Stimulated activated CD4-positive, alpha-beta T cell treated with anti-CD3 and anti-CD28 coated beads, Interleukin-1b, Interleukin-23, amount 100 ng/mL, for 24 hours (primary cell): ENCODE results near the gene MAST3.
"Not testable (repeated sequence)": the region's sequence is repeated elsewhere in the genome, so short reads cannot be mapped to it uniquely, and the experiment has no call there.

Experiments
- DNase-seq, 4 experiments: peaks; one replicate each; pipeline ENCODE4 v3.0.0-alpha.2; 2020; ENCODE audit warnings: low read depth in 4 of 4, low spot score in 1 of 4

MAST3 gene

DNA sequence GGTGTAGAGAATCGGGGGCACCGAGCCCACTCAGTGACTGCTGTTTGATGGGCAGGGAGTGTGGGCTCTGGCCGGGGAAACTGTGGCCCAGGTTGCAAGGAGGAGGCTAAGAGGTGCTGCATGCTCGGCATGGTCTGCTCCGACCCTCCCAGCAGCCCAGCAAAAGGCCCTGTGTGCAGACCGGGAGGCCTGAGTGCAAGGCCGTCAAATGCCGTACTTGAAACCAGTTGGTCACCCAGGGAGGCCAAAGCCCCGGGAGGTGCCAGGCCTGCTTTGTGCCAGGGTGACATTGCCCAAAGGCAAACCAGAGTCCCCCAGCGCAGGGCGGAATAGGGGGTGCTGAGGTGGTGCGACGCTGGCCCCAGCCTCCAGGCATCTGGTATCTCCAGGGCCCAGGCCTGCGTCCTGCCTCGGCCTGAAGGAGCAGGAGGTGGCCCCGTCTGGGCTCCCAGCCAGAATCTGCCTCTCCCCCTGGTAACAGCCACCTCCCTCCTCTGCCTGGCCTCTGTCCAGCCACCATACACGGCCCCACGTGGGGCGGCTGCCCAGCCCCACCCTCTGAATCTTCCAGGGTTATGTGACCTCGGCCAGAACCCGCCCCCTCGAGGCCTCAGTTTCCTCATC is 59.4 kb downstream of the MAST3 start:
- no peak for DNase-seq

DNA sequence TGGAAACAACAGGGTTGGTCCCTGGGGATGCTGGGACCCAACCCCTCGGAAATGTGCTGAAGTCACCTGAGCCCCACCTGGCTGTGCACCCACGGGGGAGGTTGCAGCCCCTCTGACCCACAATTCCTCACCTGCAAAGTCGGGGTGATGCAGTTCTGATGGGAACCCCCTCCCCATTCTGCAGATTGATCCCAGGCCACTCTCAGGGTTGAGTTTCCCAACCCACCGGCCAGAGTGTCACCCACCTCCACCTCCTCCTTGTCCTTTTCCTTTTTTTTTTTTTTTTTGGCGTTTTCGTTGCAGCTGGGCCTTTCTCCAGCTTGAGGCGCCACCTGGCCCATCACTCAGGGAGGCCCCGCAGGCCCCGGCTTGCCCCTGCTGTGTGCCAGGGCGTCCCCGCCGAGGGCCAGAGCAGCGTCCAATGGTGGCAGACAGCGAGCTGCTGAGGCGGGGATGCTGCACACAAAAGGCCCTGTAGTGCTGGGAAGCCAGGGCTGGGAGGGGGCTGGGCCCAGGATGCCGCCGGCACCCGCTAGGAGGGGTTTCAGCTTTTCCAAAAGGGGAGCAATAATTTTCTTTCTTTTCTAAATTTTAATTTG is 60.0 kb downstream of the MAST3 start:
- no peak for DNase-seq

DNA sequence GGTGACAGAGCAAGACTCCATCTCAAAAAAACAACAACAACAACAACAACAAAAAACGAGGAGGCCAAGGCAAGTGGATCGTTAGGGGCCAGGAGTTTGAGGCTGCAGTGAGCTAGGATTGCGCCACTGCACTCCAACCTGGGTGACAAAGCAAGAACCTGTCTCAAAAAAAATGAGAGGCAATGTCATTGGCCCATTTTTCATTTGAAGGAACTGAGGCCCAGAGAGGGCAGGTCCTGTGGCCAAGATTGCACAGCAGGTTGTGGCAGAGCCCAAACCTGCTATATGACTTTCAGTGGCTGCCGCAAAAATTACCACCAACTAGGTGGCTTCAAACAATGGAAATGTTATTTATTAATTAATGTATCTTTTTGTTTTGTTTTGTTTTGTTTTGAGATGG is 60.9 kb downstream of the MAST3 start:
- DNase-seq = no peak

DNA sequence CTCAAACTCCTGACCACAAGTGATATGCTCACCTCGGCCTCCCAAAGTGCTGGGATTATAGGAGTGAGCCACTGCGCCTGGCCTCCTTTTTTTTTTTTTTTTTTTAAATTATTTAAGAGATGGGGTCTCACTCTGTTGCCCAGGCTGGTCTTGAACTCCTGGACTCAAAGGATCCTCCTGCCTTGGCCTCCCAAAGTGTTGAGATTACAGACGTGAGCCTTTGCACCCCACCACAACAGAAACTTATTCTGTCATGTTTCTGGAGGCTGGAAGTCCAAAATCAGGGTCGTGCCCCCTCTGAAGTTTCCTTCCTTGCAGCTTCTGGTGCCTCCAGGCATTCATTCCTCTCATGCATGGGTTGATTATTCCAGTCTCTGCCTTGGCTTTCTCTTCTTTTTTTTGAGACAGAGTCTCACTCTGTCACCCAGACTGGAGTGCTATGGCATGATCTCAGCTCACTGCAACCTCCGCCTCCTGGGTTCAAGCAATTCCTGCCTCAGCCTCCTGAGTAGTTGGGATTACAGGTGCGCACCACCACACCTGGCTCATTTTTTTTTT is 61.6 kb downstream of the MAST3 start:
- not testable (repeated sequence) for DNase-seq

DNA sequence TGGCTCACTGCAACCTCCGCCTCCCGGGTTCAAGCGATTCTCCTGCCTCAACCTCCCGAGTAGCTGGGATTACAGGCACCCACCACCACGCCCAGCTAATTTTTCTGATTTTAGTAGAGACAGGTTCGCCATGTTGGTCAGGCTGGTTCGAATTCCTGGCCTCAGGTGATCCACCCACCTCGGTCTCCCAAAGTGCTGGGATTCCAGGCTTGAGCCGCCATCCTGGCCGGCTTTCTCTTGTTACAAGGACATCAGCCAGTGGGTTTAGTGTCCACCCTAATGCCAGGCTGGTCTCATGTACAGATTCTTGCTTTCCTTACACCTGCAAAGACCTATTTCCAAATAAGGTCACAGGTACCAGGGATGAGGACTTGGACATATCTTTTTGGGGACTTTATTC is 62.2 kb downstream of the MAST3 start:
- no peak for DNase-seq

DNA sequence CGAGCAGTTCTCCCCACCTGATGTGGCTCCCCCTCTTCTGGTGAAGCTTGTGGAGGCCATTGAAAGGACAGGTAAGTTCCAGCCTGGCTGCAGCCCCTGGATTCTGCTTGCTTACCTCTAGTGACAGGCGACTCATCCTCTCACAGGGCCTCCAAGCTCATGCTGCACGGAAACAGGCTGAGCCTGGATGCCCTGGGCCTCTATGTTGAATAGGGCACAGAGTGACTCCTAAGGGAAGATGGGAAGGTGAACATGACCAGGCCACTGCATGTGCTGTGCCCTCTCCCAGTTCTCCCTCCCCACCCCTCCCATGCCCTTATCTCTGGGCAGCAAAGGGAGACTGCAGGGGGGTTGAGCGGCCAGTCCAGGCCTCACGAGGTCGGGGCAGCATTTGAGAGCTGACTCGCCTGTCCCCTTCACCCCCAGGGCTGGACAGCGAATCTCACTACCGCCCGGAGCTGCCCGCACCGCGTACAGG is 63.0 kb downstream of the MAST3 start:
- no peak for DNase-seq

DNA sequence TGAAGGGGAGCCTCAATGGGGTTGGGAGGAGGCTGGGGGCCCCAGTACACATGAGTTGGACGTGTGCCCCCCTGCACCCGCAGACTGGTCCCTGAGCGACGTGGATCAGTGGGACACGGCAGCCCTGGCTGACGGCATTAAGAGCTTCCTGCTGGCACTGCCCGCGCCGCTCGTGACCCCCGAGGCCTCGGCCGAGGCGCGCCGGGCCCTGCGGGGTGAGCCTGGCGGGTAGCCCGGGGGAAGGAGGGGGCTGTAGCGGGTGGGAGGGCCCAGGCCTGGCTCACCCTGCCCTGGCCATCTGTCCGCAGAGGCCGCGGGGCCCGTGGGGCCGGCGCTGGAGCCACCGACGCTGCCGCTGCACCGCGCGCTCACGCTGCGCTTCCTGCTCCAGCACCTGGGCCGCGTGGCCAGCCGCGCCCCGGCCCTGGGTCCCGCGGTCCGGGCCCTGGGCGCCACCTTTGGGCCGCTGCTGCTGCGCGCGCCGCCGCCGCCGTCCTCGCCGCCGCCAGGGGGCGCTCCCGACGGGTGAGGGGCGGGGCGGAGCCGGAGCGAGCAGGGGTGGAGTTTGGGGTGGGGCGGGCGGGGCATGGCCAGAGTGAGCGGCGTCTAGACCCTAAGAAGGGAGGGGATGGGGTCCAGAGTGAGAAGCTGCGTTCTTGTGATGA is 63.5 kb downstream of the MAST3 start:
- peak; percentile 58 to 79 (median 68) for DNase-seq

DNA sequence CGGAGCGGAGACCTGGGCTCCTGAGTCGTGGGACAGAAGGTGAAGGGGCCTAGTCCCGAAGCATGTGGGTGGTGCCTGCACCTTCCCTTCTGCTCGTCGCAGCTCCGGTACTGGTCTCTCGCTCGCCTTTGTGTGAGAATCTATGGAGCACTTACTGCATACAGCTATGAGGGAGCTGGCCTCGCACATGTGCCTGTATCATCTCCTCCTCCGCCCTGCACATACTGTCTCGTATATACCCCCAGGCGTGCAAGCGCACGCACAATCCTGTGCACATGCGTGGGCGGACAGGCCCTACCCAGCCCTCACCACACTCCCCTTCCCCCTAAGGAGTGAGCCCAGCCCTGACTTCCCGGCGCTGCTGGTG is 64.0 kb downstream of the MAST3 start:
- no peak for DNase-seq

DNA sequence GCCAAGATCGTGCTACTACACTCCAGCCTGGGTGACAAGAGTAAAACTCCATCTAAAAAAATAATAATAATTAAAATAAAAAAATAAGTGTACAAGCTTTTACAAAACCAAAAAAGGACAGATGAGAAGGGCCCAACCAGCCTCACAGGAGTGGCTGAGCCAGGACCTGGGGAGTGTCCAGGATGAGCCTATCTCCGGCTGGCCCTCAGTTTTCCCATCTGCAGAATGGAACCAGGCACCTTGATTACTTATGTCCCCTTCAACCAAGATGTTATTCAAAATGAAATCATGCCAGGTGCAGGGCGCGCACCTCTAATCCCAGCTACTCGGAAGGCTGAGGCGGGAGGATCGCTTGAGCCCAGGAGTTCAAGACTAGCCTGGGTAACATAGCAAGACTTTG is 66.5 kb downstream of the MAST3 start:
- DNase-seq = no peak

DNA sequence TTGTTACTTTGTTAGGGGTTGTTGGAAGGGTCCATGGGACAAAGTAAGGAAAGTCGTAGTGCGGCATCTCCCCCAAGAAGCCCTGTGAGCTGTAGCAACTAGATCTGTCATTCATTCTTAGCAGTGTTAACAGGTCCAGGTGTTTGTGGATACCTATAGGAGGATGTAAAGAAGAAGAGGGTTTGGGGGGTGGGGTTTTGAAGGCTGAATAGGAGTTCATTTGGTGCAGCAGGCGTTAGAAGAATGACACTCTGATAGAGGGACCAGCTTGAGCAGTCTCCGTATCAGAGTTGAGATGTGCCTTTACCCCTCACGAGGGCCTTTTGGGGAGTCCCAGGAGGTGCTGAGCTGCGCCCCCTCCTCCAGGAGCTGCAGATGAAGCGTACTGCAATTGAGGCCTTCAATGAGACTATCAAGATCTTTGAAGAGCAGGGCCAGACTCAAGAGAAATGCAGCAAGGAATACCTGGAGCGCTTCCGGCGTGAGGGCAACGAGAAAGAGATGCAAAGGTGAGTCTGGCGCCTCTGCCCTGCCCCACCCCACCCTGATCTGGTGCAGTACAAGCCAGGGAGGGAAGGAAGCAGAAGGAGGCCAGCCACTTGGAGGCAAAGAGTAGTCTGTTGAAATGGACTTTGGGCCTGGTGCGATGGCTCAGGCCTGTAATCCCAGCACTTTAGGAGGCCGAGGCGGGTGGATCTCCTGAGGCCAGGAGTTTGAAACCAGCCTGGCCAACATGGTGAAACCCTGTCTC is 68.4 kb downstream of the MAST3 start:
- DNase-seq = no peak

DNA sequence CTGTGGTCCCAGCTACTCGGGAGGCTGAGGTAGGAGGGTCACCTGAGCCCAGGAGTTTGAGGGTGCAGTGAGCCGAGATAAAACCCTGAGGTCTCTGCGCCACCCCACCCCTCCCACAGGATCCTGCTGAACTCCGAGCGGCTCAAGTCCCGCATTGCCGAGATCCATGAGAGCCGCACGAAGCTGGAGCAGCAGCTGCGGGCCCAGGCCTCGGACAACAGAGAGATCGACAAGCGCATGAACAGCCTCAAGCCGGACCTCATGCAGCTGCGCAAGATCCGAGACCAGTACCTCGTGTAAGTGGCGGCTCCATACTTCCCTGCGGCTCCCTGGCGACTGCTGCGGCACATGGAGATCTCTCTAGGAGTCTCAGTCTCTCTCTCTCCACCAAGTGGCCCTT is 69.4 kb downstream of the MAST3 start:
- DNase-seq = no peak

DNA sequence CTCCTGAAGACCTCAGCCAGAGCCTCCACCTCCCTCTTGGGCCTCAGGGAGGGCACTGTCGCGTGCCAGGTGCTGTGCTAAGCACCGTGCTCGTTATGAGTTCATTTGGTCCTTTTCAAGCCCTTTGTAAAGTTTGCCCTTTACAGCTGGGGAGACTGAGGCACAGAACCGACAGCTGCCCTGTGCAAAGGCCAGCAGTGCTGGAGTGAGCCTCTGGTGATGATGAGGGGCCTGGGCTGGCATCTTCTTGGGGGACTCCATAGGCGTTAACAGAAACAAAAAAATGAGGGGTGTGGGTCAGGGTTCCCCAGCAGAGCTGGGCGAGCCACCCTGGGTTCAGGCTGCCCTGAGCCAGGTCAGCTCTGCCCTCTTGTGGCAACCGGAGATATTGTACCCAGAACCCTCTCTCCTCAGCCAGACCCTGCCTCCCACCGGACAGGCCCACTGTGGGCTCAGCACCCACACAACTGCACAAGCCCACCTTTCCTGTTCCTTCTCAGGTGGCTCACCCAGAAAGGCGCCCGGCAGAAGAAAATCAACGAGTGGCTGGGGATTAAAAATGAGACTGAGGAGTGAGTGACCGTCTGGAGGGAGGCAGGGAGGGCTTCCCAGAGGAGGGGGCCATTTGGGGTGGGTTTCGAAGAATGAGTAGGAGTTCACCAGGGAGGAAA is 70.5 kb downstream of the MAST3 start:
- DNase-seq = peak in 1 of 4 experiments; percentile 39

DNA sequence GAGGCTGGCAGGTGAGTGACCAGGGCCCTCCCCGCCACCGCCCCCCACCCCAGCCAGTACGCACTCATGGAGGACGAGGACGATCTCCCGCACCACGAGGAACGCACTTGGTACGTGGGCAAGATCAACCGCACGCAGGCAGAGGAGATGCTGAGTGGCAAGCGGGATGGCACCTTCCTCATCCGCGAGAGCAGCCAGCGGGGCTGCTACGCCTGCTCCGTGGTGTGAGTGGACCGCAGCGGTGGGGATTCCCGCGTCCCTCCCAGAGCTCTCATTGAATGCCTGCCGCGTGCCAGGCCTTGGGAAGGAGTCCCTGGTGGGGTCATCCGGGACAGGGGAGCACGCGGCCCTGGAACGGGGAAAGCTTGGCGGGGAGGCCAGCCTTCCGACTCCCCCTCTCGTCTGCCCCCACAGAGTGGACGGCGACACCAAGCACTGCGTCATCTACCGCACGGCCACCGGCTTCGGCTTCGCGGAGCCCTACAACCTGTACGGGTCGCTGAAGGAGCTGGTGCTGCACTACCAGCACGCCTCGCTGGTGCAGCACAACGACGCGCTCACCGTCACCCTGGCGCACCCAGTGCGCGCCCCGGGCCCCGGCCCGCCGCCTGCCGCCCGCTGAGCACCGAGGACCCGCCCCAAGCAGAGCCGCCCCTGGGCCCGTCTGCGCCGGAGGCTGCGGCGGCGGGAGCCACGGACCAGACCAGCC is 71.2 kb downstream of the MAST3 start:
- no peak for DNase-seq

DNA sequence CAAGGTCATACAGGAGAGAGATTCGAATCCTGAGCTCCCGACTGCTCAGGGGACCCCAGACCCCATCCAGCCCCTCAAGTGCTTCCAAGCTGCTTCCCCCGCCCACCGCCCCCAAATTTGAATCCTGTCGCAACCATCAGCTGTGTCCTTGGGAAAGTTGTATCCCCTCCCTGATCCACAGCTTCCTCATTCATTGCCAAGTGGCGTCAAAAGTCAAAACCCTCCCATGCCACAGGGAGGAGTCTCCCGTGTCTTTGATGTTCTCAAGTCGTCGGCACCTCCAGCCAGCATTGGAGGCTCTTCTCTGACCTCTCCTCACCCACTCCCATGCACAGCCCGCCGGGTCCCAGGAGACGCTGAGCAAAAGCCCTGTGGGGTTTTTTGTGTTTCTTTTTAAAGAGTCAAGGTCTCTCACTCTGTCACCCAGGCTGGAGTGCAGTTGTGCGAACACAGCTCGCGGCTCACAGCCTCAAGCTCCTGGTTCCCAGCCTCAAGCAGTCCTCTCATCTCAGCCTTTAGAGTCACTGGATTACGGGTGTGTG is 73.2 kb downstream of the MAST3 start:
- DNase-seq = no peak

DNA sequence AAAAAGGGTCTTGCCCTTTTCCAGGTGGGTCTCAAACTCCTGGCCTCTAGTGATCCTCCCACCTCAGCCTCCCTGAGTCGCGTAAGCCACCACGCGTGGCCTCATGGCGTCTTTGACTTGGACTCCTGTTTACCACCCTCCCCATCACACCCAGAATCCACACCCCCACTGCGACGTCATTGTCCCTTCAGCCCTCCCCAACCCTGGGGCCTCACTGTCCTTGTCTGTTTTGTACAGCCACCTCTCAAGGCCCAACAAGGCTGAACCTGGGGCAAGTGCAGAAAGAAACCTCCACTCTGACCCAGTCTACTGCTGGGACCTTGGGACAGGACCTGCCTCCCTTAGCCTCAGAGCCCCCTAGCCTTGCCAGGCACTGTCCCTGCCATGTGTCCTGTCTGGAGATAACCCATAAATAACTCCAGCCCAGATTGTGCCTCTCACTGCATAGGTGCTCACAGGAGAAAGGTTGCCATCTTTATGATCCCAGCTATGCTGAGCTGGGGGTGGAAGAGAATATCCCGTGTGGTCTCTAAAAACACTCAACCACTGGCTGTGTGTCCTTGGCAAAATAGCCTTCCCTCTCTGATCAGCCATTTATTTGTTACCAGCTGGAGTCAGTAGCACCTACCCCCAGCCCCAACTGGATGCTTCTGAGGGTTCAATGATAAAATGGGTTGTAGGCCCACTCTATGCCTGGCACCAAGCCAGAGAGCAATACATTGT is 74.2 kb downstream of the MAST3 start:
- DNase-seq = no peak

DNA sequence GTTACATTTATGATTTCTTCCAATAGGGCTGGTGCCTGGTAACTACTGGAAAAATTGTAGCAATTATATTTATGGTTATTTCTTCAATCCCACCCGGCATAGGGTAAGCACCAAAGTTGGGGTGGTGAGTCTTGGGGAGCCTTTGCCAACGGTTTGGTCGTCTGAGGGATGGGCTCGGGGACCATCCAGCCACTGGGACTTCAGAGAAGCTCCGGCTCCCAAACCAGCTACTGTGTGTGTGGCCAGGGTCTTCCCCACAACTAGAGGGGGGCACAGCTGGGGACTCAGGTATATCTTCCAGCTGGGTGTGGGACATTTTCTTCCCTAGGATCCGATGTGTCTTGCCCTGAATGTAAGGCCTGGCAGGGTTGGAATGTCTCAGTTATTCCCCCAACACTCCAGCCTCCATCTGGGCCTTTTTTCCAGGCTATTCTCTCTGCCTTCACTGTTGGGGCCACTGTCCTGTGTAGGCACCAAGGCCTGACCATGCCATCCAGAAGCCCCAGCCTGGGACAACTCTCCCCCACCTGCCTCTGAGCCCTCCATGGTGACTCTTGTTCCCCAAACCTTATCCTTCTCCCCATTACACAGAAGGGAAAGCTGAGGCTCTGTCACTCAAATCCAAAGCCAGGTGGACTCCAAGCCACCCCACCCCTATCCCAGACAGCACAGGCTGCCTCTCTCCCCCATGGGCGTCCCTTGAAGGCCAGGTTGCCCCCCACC is 74.9 kb downstream of the MAST3 start:
- DNase-seq = no peak

DNA sequence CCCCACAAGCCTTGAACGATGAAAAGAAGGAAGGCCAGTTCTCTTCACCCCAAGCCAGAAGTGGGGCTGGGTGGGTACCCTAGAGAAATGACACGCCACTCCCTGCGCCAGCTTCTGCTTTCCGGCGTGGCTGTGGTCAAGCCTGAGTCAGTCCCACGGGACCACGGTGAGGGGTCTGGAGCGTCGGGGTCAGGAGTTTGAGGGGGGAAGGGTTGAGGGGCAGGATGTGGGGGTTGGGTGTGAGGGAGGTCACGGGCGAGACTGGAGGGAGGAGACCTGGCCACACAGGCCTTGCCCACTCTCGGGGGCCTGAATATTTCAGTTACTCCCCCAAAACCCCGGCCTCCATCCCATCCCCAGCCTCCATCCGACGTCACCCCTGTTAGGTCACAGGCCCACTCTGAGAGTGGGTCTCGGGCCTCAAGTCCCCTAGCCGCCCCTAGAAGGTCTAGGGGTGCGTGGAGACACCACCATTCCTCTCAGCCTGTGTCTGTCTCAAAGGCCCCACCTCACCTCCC is 75.5 kb downstream of the MAST3 start:
- no peak for DNase-seq

DNA sequence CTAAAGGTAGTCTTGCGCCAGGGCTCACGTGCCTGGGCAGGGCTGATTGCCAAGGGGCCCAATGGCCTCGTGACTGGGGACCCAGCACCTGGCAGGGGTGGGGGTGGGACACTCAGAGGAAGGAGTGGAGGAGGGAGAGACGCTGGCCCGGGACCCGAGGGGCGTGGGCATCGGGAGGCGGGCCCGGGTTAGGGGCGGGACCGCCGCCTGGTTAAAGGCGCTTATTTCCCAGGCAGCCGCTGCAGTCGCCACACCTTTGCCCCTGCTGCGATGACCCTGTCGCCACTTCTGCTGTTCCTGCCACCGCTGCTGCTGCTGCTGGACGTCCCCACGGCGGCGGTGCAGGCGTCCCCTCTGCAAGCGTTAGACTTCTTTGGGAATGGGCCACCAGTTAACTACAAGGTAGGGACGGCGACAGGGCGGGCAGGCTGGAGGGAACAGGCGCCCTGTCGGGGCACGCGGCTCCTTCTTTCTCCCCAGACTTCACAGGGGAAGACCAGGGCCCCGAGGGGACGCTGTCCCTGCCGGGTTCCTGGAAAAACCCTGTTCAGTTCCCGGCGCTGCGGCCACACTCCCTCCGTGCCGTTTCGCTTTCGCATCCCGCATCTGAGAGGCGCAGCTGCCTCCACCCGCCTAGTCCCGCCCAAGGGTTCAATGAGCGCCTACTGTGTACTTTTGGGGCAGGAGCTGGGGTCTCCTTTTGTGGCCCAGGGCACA is 76.2 kb downstream of the MAST3 start, which contains the start of gene IFI30:
Gene IFI30 (plus strand): TSS at position 242 of the 717 bp plus-strand sequence. CDS start 29 bp downstream, at position 271.
- DNase-seq = peak in 1 of 4 experiments; percentile 63
